Neural cell (in vitro differentiated cells): ENCODE data around the gene RXFP3.

Source experiments
- CTCF ChIP-seq: fragments of 450-650 bp; IDR thresholded peaks from 2 replicates; pipeline ENCODE4 v1.5.1; 2014; ENCODE audit warnings: antibody characterized with exemption, mild to moderate bottlenecking, moderate library complexity; ENCODE audit not compliant: poor library complexity, severe bottlenecking
- EP300 ChIP-seq: fragments of 450-650 bp; conservative IDR thresholded peaks from 2 replicates; pipeline ENCODE4 v1.6.1; 2014; ENCODE audit warnings: antibody characterized with exemption, mild to moderate bottlenecking, moderate library complexity; ENCODE audit not compliant: poor library complexity, severe bottlenecking
- EZH2 ChIP-seq: fragments of 200-600, 300-800 bp; shearing (Covaris generic), sonication (generic); IDR thresholded peaks from 2 replicates; pipeline ENCODE4 v1.6.1; 2014; ENCODE audit warnings: antibody characterized with exemption, low read length, borderline replicate concordance, mild to moderate bottlenecking; ENCODE audit not compliant: insufficient read depth, poor library complexity, severe bottlenecking
- MXI1 ChIP-seq: fragments of 450-650 bp; conservative IDR thresholded peaks from 2 replicates; pipeline ENCODE4 v1.6.1; 2014; ENCODE audit warnings: antibody characterized with exemption, mild to moderate bottlenecking; ENCODE audit not compliant: poor library complexity, severe bottlenecking
- POLR2AphosphoS5 ChIP-seq: IDR thresholded peaks from 2 replicates; pipeline ENCODE4 v1.6.1; 2012
- RAD21 ChIP-seq: fragments of 450-650 bp; conservative IDR thresholded peaks from 2 replicates; pipeline ENCODE4 v1.6.1; 2014; ENCODE audit warnings: antibody characterized with exemption, mild to moderate bottlenecking, moderate library complexity
- SMC3 ChIP-seq: fragments of 450-650 bp; conservative IDR thresholded peaks from 2 replicates; pipeline ENCODE4 v1.6.1; 2014; ENCODE audit warnings: antibody characterized with exemption, mild to moderate bottlenecking, moderate library complexity; ENCODE audit not compliant: poor library complexity
- TAF1 ChIP-seq: IDR thresholded peaks from 2 replicates; pipeline ENCODE4 v1.6.1; 2012; ENCODE audit warnings: low read depth
- TF ChIP-seq, protein P1 (sequence below): IDR thresholded peaks from 2 replicates; pipeline ENCODE4 v1.6.1; 2012; ENCODE audit warnings: borderline replicate concordance

GRCh38 chr5:33937707-33938506 is 1.7 kb downstream of the RXFP3 start:
- TF ChIP-seq CTCF = no peak
- no peak for TF ChIP-seq TAF1
- no peak for TF ChIP-seq EZH2
- TF ChIP-seq POLR2AphosphoS5 = no peak
- TF ChIP-seq, protein P1, sequence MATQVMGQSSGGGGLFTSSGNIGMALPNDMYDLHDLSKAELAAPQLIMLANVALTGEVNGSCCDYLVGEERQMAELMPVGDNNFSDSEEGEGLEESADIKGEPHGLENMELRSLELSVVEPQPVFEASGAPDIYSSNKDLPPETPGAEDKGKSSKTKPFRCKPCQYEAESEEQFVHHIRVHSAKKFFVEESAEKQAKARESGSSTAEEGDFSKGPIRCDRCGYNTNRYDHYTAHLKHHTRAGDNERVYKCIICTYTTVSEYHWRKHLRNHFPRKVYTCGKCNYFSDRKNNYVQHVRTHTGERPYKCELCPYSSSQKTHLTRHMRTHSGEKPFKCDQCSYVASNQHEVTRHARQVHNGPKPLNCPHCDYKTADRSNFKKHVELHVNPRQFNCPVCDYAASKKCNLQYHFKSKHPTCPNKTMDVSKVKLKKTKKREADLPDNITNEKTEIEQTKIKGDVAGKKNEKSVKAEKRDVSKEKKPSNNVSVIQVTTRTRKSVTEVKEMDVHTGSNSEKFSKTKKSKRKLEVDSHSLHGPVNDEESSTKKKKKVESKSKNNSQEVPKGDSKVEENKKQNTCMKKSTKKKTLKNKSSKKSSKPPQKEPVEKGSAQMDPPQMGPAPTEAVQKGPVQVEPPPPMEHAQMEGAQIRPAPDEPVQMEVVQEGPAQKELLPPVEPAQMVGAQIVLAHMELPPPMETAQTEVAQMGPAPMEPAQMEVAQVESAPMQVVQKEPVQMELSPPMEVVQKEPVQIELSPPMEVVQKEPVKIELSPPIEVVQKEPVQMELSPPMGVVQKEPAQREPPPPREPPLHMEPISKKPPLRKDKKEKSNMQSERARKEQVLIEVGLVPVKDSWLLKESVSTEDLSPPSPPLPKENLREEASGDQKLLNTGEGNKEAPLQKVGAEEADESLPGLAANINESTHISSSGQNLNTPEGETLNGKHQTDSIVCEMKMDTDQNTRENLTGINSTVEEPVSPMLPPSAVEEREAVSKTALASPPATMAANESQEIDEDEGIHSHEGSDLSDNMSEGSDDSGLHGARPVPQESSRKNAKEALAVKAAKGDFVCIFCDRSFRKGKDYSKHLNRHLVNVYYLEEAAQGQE = no peak
- no peak for TF ChIP-seq SMC3
- TF ChIP-seq EP300 = no peak
- no peak for TF ChIP-seq MXI1
- no peak for TF ChIP-seq RAD21
